HK-2 (cell line): ENCODE measurements around the gene SSBP4.

Source experiments
- DNase-seq: peaks from one replicate; pipeline ENCODE4 v3.0.0-alpha.2; 2018; ENCODE audit not compliant: unreplicated experiment

Gene SSBP4

GRCh38 chr19:18433015-18433691 is 14.0 kb downstream of the SSBP4 start:
- DNase-seq, result no peak

- no peak for DNase-seq
These were observed 14.7 kb downstream of the SSBP4 start for GRCh38 chr19:18433735-18434398.

- DNase-seq, result no peak
These were observed 15.4 kb downstream of the SSBP4 start for GRCh38 chr19:18434411-18435175.

GRCh38 chr19:18435178-18435841 is 16.1 kb downstream of the SSBP4 start:
- DNase-seq, result no peak

GRCh38 chr19:18435842-18436670 is 16.9 kb downstream of the SSBP4 start:
- no peak for DNase-seq

- DNase-seq, result peak; percentile 89
These were observed 17.7 kb downstream of the SSBP4 start for GRCh38 chr19:18436671-18437490.

- DNase-seq, result peak; percentile 78
These were observed 18.5 kb downstream of the SSBP4 start, which contains the start of gene ISYNA1 for GRCh38 chr19:18437491-18438330. Gene ISYNA1, minus strand, starts transcription at chr19:18438133. Its CDS starts 154 bp downstream, at chr19:18437979.

GRCh38 chr19:18438331-18439024 is 19.3 kb downstream of the SSBP4 start:
- no peak for DNase-seq

GRCh38 chr19:18439025-18439909 is 20.1 kb downstream of the SSBP4 start:
- DNase-seq, result no peak

- no peak for DNase-seq
These were observed 20.7 kb downstream of the SSBP4 start for GRCh38 chr19:18439910-18440237.

GRCh38 chr19:18440415-18440877 is 21.2 kb downstream of the SSBP4 start:
- DNase-seq, result no peak

- DNase-seq, result no peak
These were observed 22.0 kb downstream of the SSBP4 start for GRCh38 chr19:18440936-18441803.

- no peak for DNase-seq
These were observed 22.9 kb downstream of the SSBP4 start for GRCh38 chr19:18441804-18442788.

GRCh38 chr19:18442941-18443340 is 23.7 kb downstream of the SSBP4 start:
- DNase-seq, result no peak

GRCh38 chr19:18443406-18443805 is 24.2 kb downstream of the SSBP4 start:
- DNase-seq, result no peak

- no peak for DNase-seq
These were observed 24.6 kb downstream of the SSBP4 start for GRCh38 chr19:18443831-18444230.
